NCI-H2227 (cell line): ENCODE results near the gene PPP1R9A.

Source experiments
- DNase-seq: peaks from one replicate; lab custom pipeline; 2025; ENCODE audit not compliant: unreplicated experiment; lab: John Stamatoyannopoulos, UW

The PPP1R9A gene

DNA sequence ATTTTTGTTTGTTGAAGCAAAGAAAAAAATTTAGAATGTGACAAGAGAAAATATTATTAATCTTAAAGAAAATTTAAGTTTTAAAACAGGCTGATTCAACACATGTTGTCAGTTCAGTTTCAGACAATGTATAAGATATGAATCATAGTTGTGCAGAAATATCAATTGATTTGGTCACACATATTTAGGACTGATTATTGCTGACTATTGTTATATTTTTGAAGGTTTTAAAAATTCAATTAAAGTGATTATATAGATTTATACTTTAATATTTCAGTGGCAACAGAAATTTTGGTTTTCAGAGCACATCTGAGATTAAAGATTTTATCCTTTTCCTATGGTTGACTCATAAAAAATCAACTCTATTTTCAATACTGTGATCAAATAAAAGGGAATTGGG, 284.4 kb downstream of the PPP1R9A start:
- no peak for DNase-seq

- DNase-seq, result no peak
These were observed 291.5 kb downstream of the PPP1R9A start for GRCh38 chr7:95198863-95199262.

GRCh38 chr7:95199779-95200558, 292.6 kb downstream of the PPP1R9A start:
- peak; percentile 70 for DNase-seq

GRCh38 chr7:95200741-95201140, 293.3 kb downstream of the PPP1R9A start:
- no peak for DNase-seq

DNA sequence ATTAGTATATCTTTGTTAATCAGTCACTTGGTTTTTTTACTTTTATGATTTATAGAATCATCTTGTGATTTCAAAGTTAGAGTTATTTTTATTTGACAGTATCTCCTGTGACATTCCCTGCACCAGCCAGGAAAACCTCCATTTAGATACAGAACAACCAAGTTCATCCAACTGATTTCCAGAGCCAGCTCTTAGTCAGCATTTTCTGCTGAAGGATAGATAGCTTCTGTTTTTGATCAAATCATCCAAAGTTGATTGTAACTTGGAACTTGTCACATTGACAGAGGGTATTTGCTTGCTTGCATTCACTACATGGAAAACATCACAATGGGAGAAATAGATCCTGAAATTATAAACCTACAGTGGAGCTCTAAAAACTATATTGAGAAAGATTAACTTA, 294.3 kb downstream of the PPP1R9A start:
- DNase-seq, result no peak

- DNase-seq, result no peak
These were observed 297.2 kb downstream of the PPP1R9A start for GRCh38 chr7:95204618-95205017.

GRCh38 chr7:95205665-95206225, 298.4 kb downstream of the PPP1R9A start:
- DNase-seq, result no peak

- no peak for DNase-seq
These were observed 301.9 kb downstream of the PPP1R9A start for GRCh38 chr7:95209276-95209675.

DNA sequence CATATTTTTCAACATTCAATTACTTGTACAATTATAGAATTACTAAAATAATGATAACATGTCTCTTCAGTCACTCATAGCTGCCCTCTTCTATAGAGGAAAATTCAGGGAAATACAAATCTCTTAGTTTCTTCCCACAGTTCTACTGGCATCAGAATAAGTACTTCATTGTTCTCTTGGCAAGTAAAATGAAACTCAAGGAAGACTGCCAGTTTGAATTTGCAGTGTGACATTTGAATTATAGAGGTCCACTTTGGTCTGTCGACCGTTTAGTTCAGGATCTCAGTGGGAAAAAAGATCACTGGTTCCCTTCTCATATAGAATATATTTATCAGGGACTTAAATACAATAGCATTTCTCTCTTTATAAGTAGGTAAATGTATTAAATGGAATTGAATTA, 302.4 kb downstream of the PPP1R9A start:
- DNase-seq, result no peak

GRCh38 chr7:95213148-95213547, 305.8 kb downstream of the PPP1R9A start:
- no peak for DNase-seq

DNA sequence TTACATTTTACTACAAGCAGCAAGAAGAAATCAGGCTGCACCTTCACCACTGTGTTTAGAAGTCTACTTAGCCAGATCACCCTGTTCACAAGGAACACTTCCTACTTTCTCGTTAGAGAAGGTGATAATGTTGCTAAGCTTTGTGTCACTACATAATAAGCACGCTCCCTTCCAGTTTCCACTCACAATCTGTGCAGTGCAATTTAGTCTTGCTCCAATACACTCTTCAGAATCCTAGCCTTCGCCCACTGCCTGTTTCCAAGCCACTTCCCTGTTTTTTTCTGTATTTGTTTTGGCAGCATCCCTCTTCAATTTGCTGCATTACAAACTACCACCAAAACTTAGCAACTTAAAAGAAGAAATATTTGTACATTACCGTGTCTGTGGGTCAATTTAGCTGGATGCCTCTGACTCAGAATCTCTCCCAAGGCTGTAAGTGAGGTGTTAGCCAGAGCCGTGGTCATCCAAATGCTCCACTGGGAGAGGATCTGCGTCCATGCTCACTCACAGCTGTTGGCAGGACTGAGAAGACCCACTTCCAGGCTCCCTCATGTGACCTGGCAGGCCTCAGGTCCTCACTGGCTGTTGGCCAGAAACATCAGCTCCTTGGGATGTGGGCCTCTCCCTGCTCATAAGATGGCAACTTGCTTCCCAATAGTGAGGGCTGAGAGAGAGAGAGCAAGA, 306.6 kb downstream of the PPP1R9A start:
- no peak for DNase-seq

- DNase-seq, result no peak
These were observed 312.3 kb downstream of the PPP1R9A start for GRCh38 chr7:95219721-95220120.

DNA sequence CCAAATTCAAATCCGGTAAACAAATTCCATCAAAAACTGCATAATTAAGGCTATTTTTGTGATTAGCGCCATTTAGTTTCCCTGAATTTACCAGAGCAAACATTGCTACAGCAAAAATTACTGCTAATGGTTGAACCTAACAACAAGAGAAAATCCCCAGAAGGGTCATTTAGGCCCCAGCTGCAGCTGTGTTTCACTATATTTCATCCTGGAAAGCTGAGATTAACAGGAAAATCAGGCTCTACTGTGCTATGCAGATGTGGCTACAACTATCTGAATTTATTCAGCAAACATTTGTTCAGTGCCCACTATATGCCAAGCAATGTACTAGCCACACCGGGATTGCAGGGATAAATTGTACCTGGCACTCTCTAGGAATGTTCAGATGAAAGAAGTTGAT, 312.9 kb downstream of the PPP1R9A start:
- no peak for DNase-seq

GRCh38 chr7:95225301-95225700, 317.9 kb downstream of the PPP1R9A start:
- no peak for DNase-seq

DNA sequence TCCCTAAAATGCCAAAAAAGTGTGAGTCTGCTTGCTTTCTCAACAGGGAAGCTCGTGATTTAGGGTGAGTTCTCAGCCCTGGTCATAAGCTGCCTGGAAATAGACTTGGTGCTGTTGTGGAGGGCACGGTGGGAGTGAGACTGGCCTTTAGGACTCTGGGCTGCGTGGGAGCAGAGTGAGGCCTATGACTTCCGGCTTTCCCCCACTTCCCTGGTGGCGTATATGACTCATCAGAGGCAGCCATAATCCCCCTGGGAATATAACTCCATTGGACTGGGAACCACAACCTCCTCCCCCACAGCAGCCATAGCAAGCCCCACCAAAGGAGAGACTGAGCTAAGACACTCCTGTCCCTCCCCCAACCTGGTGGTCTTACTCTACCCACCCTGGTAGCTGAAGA, 321.9 kb downstream of the PPP1R9A start:
- no peak for DNase-seq

DNA sequence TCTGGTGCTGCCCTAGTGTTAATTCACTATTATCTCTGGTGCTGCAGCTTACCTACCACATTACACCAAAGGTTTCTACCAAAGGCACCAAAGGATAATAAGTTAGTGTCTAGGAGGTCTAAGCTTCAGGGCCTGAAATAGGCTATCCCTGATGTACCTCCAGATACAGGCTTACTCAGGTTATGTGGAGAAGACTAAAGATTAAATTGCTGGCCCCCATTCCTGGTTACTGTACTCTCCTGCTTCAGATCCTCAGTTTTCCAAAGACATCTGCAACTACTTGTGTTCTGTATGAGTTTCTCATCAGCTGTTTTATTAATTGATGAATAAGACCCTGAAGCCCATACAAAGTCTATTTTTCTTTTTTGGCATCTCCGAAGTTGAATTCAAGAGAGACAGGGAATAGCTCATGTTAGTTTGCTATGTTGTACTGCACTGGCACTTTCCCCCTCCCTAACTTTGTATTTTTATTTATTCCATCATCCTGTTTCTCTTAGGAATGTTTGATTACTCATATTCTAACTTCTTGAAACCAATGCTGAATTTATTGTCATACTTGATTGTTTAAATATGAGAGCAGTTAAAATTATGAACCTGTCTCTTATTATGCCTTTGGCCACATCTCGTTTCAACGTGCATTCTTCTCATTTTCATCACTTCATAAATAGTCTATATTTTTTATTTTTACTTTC, 331.0 kb downstream of the PPP1R9A start:
- DNase-seq, result no peak

DNA sequence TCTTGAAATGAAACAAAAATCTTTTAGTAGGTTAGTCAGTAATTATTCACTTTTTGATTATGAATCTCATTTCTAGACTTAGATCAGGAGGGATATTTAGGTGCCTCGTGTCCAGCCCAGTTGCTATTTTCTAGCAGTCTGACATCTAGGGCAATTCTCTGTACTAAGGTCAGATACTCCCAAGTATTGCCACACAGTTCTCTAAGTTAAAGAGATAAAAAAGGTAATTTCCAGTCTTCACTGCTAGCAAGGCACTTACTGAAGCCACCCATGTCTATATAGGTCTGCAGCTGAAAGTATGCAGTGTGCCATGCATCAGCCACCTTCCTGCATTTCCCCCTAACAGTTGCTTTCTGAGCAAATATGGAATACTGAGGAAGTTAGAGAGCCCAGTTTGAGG, 333.5 kb downstream of the PPP1R9A start:
- no peak for DNase-seq

GRCh38 chr7:95242266-95242665, 334.9 kb downstream of the PPP1R9A start:
- no peak for DNase-seq

- no peak for DNase-seq
These were observed 337.2 kb downstream of the PPP1R9A start for GRCh38 chr7:95244616-95245015.

DNA sequence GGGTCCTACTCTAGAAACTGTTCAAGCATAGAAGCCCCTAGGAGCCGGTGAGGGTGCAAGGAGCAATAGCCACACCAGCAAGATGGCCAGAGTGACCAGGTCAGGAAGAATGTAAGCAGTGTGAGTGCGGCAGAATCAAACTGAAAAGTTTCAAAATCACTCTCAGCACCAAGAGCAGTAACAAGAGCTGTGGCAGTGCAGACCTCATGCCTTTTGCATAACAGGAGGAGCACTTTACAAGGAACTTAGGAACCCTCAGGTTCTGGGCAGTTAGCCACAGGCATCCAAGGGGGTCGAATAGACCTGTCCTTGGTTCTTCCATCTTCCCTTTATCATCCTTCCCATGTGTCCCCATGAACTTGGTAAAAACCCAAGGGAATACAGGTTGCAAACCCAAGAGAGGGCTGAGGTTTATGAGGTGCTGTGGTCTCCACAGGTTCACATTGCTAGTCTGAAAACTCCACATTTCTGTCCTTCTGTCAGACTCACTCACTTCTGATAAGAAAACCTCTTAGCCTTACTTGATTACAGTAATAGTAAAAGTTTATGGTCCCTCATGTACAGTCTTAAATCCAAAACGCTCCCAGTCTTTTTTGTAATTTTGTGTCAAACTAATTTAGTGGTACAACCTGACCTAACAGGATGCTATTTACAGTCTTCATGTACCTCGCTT, 338.6 kb downstream of the PPP1R9A start:
- DNase-seq, result no peak

GRCh38 chr7:95246831-95247370, 339.5 kb downstream of the PPP1R9A start:
- peak; percentile 90 for DNase-seq
